GM18868 (cell line): Measurements from ENCODE around the gene GBP5.
"Not testable (repeated sequence)": the region's sequence is repeated elsewhere in the genome, so short reads cannot be mapped to it uniquely, and the experiment has no call there.

ENCODE experiments used
- ATAC-seq: cut with Tn5 transposase; IDR thresholded peaks from one replicate; pipeline ENCODE4 v1.9.1; 2021; ENCODE audit warnings: mild to moderate bottlenecking, moderate library complexity; ENCODE audit not compliant: unreplicated experiment

The GBP5 gene

DNA sequence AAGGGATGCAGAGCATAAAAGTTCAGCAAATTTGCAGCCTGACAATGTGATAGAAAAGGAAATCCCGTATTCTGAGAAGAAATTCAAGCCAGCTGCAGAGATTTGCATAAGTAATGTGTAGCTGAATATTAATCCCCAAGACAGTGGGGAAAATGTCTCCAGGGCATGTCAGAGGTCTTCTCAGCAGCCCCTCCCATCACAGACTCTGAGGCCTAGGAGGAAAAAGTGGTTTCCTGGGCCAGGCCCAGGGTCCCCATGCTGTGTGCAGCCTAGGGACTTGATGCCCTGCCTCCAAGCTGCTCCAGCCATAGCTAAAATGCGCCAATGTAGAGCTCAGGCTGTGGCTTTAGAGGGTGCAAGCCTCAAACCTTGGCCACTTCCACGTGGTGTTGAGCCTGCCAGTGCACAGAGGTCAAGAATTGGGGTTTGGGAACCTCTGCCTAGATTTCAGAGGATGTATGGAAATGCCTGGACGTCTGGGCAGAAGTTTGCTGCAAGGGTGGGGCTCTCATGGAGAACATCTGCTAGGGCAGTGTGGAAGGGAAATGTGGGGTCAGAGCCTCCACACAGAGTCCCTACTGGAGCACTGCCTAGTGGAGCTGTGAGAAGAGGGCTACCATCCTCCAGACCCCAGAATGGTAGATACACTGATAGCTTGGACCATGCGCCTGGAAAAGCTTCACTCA lies 11.6 kb upstream of the GBP5 start:
- not testable (repeated sequence) for ATAC-seq

DNA sequence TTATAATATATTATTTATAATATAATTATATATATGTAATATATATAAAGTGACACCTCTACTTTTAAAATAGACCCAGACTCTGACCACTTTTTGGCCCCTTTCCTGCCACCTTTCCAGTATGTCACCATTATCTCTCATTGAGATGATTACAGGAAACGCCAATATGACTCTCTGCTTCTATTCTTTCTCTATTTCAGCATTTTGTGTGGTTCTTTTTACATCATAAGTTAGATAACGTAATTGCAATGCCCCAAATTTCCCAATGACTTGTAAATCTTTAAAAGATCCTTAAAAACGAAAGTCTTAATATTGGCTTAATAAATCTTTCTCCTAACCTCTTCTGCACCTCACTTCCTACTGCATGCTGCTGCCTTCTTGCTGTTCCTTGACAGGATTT lies 8.1 kb upstream of the GBP5 start:
- ATAC-seq: no peak

DNA sequence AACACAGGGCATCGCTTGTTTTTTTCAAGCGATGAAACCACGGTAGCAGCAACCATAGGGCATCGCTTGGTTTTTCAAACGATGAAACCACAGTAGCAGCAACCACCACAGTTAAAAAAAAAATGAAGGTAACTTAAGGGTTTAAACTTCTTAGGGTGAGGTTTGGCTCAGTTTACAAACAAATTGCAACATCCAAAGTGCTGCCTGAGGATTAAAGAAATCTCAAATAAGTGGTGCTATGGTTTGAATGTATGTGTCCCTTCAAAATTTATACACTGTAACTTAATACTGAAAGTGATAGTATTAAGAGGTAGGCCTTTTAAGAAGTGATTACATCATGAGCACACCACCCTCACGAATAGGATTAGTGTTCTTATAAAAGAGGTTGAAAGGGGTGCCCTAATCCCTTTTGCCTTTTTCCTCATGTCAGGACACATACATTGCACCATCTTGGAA lies 6.4 kb upstream of the GBP5 start:
- ATAC-seq: no peak

DNA sequence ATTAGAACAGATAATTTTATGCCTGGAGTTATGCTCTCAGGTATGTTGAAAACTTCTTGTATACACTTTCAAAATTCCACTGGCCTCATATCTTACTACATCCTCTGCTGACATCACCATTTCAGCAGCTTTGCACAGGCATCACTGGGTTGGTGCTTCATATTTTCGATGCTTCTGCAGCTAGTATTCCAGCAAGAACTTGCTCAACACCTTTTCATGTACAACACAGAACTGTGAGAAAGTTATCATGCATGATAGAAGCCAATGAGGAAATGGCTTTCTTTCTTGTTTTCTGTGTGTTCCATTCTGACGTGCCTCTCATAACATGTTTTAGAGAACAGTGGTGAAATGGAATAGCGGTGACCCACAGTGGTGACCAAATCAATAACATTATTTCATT lies 5.1 kb upstream of the GBP5 start:
- no peak for ATAC-seq

DNA sequence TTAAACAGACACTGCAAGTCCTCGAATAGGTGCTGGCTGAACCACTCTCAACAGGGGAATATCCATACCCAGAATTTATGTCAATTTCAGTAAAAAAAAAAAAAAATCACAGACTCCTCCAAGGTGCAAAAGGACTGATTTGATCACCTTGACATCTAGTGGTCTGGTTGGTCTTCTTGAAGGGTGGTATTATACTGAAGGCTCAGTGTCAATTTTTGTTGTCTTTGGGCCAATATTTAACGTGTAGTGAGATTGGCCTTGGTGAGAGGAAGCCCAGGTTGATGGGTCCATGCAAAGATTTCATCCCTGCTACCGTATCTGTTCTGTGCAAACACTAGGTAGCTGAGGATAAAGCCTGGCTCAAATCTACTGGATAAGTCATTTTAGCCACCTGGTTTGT lies 4.0 kb upstream of the GBP5 start:
- no peak for ATAC-seq

DNA sequence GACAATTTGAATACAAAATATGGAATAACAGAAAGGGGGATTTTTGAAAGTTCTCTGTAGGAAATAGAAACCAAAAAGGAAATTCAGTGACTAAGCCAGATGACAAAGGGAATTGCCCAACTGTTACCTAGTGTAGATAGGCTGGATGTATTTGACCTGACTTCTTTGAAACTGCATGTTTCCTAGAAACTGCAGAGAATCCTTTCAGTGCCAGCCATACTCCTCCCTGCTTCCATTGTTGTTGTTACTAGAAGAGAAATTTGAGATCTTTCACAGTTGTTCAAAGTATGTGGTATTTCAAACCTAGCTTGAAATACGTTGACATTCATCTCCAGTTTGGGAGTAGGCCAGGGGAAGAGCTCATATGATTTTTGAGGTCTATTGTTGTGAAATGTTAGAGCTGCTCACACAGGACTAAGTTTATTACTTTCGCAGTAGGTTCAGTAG lies 1.8 kb upstream of the GBP5 start:
- peak; percentile 52 for ATAC-seq

DNA sequence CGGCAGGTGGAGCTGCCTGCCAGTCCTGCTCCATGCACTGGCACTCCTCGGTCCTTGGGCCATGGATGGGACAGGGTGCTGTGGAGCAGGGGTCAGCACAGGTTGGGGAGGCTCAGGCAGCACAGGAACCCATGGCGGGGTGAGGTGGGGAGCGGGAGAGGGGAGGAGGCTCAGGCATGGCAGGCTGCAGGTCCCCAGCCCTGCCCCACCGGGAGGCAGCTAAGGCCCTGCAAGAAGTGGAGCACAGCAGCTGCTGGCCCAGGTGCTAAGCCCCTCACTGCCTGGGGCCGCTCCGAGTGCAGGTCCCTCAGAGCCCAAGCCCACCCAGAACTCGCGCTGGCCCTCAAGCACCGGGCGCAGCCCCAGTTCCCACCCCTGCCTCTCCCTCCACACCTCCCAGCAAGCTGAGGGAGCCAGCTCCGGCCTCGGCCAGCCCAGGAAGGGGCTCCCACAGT lies 691 bp upstream of the GBP5 start:
- ATAC-seq: no peak

DNA sequence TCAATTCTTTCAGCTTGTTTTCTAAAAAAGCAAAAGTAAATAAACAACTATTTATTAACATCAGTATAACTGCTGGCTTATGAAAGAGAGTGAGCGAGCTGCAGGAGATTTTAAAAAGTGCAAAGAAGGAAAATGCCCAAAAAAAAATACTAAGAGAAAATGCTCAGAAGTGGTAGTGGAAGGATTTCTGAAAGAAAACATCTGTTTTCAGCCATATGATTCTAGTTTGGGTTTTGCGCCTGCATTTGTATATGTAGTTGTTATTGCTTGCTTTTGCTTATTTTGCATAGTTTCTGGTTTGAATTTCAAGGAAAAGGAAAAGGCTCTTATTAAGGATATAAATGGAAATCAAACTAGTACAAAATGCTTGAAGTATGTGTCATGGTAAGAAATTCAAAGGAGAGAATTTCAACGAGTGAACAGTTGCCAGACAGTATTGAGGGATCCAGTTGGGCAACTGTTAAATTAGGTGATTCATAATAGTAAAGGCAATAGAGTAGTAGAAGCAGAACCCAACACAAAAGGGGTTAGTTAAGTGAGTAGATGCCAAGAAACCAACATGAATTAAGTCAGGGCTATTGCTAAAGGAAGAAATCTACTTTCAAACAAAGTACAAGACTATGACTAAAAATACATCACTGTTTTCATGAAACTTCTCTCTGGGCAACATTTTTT lies 1.2 kb downstream of the GBP5 start:
- ATAC-seq: no peak

DNA sequence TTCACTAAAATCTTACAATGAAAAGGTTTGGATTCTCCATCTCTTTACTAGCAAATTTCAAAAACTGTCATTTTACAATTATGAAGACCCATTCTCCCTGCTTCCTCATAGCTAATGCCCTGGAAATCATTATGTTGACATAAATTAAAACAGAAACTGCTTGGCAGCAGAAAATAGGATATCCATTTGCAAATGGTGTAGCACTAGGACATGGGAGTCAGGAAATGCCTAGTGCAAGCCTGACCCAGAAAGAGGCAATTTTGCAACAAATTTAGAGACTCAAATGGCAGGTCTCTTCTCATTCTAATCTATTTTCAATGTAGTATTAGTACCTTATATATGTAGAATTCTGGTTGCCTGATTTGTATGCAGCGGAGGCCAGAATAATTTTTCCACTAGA lies 2.2 kb downstream of the GBP5 start:
- no peak for ATAC-seq

DNA sequence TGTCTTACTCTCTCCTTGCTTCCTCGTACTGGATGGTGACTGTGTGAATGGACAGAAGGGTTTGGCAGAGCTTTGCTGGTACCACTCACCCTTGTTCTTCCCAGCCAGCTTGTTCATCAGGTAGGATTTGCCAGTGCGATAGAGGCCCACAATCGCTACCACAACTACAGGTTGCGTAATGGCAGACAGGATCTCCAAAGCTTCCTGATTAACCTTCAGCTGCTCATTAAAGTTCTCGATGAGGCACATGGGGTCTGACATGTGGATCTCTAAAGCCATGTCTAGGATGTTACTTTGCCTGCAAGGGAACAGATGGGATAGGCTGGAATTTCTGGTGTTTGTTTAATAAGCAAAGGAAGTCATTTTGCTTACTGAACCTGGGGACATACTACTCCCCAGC lies 3.4 kb downstream of the GBP5 start:
- no peak for ATAC-seq

DNA sequence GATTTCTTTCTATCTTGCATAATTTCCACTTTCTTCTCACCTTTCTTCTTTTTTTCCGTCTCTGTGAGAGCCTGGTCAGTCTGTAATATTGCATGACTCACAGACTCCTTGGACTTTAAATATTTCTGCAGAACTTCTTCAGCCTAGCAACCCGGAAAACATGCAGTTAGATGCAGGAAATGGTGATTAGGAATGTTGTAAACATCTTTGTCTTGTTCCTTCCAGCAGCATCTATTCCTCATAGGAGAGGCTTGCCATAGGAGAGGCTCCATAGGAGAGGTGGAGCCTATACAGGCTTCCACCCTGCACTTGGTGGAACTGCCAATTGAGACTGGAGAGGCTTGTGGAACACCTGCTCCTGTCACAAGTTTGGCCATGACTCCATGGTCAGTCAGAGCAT lies 10.0 kb downstream of the GBP5 start:
- ATAC-seq: no peak

DNA sequence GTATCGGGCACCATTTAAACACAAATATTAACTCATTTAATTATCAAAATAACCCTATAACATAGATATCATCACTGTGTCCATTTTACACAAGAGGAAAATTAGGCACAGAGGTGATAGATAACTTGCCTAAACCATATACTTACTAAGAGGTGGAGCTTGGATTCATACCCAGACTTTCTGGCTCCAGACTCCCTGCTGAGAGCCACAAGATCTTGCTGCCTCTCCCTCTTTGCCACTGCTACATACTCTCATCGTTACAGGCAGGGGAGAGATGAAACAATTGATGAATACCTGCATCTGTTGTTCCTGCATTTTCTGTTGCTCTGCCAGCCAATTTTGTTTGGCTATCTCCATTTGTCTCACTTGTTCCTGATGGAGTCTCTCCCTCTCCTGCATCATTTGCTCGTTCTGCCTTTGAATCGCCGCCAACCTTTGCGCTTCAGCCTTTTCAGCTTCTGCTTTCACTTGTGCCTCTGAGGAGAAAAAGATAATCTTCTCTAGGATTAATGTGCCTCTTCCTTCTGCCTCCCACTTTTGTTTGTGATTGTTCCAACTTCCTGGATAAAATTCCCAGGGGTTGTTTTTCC lies 10.6 kb downstream of the GBP5 start:
- ATAC-seq: no peak

DNA sequence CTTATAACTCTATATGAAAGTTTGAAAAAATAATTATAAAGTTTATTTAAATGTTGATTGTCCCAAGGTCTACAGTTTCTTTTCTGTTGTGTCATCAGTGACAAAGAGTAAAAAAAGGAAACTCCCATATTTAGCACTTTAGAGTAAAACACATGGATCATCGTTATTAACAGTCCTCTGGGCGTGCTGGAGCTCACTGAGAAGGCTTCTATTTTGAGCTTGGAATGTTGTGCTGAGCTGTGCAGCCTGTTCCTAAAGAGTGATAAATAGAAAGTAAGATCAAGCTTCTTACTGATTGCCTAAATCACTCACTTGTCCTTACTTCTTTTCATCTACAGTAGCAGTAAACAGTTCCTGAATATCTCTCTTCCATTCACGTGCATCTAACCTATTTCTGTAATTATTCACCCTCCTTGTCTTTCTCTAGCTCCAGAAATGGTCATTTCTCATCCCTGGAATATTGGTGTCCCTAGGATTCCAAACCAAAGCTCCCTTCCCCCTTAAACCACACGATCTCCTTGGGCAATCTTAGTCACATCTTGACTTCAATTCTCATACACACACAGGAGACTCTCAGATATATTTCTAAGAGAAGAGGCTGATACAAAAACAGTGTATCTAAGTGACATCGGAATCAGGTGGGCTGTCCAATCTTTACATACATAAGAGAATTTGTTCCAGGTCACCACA lies 11.9 kb downstream of the GBP5 start:
- ATAC-seq: no peak

DNA sequence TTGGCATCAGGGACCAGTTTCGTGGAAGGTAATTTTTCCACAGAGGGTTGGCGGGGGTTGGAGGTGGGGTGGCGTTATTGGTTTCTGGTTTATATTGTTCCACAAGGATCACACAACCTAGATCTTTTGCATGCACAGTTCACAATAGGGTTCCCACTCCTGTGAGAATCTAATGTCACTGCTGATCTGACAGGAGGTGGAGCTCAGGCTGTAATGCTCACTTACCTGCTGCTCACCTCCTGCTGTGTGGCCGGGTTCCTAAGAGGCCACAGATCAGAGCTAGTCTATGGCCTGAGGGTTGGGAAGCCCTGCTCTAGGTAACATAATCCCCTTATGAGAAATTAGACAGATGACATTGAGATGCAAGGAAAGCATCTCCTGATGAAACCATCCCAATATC lies 12.6 kb downstream of the GBP5 start:
- ATAC-seq: no peak

DNA sequence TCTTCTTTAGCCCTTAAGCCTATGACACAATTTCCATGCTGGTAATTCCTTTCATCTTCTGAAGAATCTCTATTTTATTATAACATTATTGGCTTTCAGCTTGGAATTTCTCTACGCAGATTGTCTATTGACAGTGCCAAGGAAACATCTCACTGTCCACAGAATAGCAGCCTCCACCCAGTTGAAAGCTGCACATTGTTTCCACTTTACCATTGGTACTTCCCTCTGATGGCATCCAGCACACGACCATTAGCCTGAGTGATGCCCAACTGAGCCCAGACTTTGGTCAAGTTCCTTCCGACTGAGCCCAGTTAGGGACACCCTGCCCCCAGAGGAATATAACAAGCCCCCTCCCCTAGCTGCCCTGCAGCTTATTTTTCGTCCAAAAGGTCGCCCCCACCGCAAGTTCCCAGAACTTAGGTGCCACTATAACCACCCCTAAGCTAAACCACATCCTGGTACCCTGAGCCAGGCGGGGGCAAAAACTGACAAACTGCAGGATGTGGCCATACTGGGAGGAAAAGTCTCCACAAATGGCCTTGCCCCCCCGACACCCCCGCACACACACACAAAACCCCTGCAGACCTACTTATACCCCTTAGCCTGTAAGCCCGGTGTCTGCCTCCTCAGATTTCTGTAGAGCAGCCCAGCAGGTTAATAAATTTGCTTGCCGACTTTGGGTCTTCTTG lies 13.2 kb downstream of the GBP5 start:
- no peak for ATAC-seq

DNA sequence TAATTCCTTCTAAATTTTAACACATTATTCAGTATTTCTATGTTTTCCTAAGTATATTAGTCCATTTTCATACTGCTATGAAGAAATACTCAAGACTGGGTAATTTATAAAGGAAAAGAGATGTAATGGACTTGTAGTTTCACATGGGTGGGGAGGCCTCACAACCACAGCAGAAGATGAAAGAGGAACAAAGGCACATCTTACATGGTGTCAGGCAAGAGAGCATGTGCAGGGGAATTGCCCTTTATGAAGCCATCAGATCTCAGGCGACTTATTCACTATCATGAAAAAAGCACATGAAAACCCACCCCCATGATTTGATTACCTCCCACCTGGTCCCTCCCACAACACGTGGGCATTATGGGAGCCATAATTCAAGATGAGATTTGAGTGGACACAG lies 15.6 kb downstream of the GBP5 start:
- peak; percentile 53 for ATAC-seq

DNA sequence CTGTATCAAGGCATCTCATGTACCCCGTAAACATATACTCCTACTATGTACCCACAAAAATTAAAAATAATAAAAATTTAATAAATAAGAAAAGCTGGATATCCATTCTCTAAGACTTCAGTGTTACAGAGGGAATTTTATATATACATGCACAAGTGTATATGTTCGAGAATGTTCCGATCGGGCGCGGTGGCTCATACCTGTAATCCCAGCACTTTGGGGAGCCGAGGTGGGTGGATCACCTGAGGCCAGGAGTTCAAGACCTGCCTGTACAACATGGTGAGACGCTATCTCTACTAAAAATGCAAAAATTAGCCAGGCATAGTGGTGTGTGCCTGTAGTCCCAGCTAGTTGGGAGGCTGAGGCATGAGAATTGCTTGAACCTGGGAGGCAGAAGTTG lies 17.1 kb downstream of the GBP5 start:
- ATAC-seq: not testable (repeated sequence)

DNA sequence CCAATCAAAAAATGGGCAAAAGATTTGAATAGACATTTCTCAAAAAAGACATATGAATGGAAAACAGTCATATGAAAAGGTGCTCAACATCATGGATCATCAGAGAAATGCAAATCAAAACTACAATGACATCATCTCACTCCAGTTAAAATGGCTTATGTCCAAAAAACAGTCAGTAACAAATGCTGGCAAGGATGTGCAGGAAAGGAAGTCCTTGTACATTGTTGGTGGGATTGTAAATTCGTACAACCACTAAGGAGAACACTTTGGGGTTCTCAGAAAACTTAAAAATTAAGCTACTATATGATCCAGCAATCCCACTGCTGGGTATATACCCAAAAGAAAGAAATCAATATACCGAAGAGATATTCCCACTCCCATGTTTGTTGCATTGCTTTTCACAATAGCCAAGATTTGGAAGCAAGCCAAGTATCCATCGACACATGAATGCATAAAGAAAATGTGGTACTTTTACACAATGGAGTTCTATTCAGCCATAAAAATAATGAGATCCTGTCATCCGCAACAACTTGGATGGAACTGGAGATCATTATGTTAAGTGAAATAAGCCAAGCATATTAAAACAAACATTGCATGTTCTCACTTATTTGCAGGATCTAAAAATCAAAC lies 17.9 kb downstream of the GBP5 start:
- no peak for ATAC-seq

DNA sequence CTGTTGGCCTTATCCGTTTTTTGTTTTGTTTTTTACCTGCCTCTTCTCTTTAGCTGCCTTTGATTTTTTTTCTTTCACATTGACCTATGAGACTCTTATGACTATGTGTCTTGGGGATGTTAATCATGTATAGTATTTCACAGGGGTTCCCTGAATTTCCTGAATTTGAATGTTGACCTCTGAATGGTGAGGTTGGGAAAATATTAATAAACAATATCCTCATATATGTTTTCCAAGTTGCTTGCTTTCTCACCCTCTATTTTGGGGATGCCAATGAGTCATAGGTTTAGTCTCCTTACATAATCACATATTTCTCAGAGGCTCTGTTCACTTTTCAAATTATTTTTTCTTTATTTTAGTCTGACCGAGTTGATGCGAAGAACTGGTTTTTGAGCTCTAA lies 29.6 kb downstream of the GBP5 start:
- ATAC-seq: no peak
